ENCODE measurements around the gene ACO2. TPM values are rescaled to one million over a fixed set of nuclear protein-coding genes. Genes with fewer than 3 reads are reported as not detected.
A peak's percentile ranks its signal among the peaks of the same experiment; 100 is the strongest.

The ACO2 gene
- total and polyA plus RNA-seq, 2 of the 13 experiments (the other 11 are each of a cell fraction or from before 2014, with no cell fraction given), result 19.2 to 45.6 TPM

DNA sequence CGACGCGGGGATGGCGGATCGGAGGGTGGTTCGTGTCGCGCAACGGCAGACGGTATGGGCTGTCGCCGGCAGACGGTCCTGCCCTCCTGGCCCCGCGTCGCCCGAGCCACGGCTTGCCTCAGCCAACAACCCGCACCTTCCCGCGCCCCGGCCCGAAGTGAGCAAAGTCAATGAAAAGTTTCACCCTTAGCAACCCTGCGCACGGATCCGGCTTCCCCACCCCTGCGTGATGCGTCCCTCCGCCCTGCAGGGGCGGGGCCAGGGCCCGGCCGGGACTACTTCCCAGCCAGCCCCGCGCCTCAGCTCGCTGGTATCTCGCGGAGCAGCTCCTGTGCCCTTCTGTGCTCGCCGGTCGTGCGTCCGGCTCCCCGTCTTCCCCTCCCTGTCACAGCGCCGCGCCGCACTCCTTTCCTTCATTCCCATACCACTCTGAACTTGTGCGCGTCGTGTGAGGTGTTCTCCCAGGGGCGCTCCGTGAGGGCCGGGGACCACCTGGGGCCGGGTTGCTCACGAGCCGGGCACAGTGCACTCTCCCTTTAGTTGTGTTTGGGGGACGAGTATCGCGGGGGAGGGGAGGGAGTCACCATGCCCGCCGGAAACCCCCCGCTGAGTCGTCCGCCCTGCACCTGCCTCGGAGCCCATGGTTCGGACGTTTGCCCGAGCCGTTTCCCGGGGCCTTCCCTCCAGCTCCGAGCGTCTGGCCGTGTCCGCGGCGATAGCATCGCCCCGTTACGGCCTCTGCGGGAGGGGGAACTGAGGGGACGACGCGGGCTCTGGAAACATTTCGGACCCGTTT is 22.1 kb upstream of the ACO2 start, which contains the start of gene TOB2 (continued):
- TF ChIP-seq, protein P1, sequence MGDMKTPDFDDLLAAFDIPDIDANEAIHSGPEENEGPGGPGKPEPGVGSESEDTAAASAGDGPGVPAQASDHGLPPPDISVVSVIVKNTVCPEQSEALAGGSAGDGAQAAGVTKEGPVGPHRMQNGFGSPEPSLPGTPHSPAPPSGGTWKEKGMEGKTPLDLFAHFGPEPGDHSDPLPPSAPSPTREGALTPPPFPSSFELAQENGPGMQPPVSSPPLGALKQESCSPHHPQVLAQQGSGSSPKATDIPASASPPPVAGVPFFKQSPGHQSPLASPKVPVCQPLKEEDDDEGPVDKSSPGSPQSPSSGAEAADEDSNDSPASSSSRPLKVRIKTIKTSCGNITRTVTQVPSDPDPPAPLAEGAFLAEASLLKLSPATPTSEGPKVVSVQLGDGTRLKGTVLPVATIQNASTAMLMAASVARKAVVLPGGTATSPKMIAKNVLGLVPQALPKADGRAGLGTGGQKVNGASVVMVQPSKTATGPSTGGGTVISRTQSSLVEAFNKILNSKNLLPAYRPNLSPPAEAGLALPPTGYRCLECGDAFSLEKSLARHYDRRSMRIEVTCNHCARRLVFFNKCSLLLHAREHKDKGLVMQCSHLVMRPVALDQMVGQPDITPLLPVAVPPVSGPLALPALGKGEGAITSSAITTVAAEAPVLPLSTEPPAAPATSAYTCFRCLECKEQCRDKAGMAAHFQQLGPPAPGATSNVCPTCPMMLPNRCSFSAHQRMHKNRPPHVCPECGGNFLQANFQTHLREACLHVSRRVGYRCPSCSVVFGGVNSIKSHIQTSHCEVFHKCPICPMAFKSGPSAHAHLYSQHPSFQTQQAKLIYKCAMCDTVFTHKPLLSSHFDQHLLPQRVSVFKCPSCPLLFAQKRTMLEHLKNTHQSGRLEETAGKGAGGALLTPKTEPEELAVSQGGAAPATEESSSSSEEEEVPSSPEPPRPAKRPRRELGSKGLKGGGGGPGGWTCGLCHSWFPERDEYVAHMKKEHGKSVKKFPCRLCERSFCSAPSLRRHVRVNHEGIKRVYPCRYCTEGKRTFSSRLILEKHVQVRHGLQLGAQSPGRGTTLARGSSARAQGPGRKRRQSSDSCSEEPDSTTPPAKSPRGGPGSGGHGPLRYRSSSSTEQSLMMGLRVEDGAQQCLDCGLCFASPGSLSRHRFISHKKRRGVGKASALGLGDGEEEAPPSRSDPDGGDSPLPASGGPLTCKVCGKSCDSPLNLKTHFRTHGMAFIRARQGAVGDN (CRISPR knock-in tag; IDR thresholded peaks at IDR 0.05), result peak; percentile 78
- TF ChIP-seq ZNF33A (CRISPR knock-in tag; IDR thresholded peaks at IDR 0.05; ENCODE audit: borderline replicate concordance) (no peak), CC2D1A (CRISPR knock-in tag; IDR thresholded peaks at IDR 0.05) (no peak), MAF1 (CRISPR knock-in tag; IDR thresholded peaks at IDR 0.05; ENCODE audit: borderline replicate concordance) (peak; percentile 93), FOXJ3 (CRISPR knock-in tag; IDR thresholded peaks at IDR 0.05; ENCODE audit: borderline replicate concordance) (peak; percentile 75), AHR (CRISPR knock-in tag; IDR thresholded peaks at IDR 0.05) (peak; percentile 87), GTF3A (CRISPR knock-in tag; conservative IDR thresholded peaks at IDR 0.05) (peak; percentile 42; the same call in 1 of the 2 replicates), ZNF589 (CRISPR knock-in tag; conservative IDR thresholded peaks at IDR 0.05) (peak; percentile 88), NFATC3 (CRISPR knock-in tag; IDR thresholded peaks at IDR 0.05) (peak; percentile 61; the same call in 1 of the 2 replicates)
- TF ChIP-seq, protein P2, sequence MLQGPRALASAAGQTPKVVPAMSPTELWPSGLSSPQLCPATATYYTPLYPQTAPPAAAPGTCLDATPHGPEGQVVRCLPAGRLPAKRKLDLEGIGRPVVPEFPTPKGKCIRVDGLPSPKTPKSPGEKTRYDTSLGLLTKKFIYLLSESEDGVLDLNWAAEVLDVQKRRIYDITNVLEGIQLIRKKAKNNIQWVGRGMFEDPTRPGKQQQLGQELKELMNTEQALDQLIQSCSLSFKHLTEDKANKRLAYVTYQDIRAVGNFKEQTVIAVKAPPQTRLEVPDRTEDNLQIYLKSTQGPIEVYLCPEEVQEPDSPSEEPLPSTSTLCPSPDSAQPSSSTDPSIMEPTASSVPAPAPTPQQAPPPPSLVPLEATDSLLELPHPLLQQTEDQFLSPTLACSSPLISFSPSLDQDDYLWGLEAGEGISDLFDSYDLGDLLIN (CRISPR knock-in tag; IDR thresholded peaks at IDR 0.05; ENCODE audit: borderline replicate concordance), result peak; percentile 91; the same call in 1 of the 2 replicates
- TF ChIP-seq, protein P3, sequence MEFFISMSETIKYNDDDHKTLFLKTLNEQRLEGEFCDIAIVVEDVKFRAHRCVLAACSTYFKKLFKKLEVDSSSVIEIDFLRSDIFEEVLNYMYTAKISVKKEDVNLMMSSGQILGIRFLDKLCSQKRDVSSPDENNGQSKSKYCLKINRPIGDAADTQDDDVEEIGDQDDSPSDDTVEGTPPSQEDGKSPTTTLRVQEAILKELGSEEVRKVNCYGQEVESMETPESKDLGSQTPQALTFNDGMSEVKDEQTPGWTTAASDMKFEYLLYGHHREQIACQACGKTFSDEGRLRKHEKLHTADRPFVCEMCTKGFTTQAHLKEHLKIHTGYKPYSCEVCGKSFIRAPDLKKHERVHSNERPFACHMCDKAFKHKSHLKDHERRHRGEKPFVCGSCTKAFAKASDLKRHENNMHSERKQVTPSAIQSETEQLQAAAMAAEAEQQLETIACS (CRISPR knock-in tag; IDR thresholded peaks at IDR 0.05), result peak; percentile 66
- TF ChIP-seq, protein P4, sequence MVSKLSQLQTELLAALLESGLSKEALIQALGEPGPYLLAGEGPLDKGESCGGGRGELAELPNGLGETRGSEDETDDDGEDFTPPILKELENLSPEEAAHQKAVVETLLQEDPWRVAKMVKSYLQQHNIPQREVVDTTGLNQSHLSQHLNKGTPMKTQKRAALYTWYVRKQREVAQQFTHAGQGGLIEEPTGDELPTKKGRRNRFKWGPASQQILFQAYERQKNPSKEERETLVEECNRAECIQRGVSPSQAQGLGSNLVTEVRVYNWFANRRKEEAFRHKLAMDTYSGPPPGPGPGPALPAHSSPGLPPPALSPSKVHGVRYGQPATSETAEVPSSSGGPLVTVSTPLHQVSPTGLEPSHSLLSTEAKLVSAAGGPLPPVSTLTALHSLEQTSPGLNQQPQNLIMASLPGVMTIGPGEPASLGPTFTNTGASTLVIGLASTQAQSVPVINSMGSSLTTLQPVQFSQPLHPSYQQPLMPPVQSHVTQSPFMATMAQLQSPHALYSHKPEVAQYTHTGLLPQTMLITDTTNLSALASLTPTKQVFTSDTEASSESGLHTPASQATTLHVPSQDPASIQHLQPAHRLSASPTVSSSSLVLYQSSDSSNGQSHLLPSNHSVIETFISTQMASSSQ (IDR thresholded peaks at IDR 0.05; ENCODE audit: low read depth), result no peak
- TF ChIP-seq, protein P4 (CRISPR knock-in tag; IDR thresholded peaks at IDR 0.05; ENCODE audit: borderline replicate concordance), result peak; percentile 76
- TF ChIP-seq, protein P5, sequence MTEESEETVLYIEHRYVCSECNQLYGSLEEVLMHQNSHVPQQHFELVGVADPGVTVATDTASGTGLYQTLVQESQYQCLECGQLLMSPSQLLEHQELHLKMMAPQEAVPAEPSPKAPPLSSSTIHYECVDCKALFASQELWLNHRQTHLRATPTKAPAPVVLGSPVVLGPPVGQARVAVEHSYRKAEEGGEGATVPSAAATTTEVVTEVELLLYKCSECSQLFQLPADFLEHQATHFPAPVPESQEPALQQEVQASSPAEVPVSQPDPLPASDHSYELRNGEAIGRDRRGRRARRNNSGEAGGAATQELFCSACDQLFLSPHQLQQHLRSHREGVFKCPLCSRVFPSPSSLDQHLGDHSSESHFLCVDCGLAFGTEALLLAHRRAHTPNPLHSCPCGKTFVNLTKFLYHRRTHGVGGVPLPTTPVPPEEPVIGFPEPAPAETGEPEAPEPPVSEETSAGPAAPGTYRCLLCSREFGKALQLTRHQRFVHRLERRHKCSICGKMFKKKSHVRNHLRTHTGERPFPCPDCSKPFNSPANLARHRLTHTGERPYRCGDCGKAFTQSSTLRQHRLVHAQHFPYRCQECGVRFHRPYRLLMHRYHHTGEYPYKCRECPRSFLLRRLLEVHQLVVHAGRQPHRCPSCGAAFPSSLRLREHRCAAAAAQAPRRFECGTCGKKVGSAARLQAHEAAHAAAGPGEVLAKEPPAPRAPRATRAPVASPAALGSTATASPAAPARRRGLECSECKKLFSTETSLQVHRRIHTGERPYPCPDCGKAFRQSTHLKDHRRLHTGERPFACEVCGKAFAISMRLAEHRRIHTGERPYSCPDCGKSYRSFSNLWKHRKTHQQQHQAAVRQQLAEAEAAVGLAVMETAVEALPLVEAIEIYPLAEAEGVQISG (CRISPR knock-in tag; IDR thresholded peaks at IDR 0.05), result peak; percentile 96

All from HepG2 (cell line).